SK-N-SH treated with all-trans-retinoic acid at 6 μM for 48 hours (cell line): Measurements from ENCODE around the gene IFT122.
"Not testable (repeated sequence)": the region's sequence is repeated elsewhere in the genome, so short reads cannot be mapped to it uniquely, and the experiment has no call there.

ENCODE experiments used
- ATAC-seq: fragments of 200-7000 bp; cut with Tn5 transposase; 3 replicates; pipeline ENCODE4 v1.9.1; 2020; ENCODE audit warnings: mild to moderate bottlenecking, moderate library complexity
- ARNTL ChIP-seq: fragments of 450-650 bp; formaldehyde crosslinking; IDR thresholded peaks from 2 replicates; pipeline ENCODE4 v1.5.0; 2020; ENCODE audit warnings: low read depth, mild to moderate bottlenecking, moderate library complexity, borderline replicate concordance
- BACH2 ChIP-seq: fragments of 250-450 bp; sonication (Bioruptor Pico); IDR thresholded peaks from 2 replicates; pipeline ENCODE4 v1.9.0; 2021; ENCODE audit warnings: mild to moderate bottlenecking, borderline replicate concordance
- CREB5 ChIP-seq: fragments of 250-450 bp; sonication (Bioruptor Pico); IDR thresholded peaks from 2 replicates; pipeline ENCODE4 v1.5.1; 2020; ENCODE audit warnings: low read depth, mild to moderate bottlenecking, moderate library complexity
- CSDC2 ChIP-seq: fragments of 250-450 bp; sonication (Bioruptor Pico); IDR thresholded peaks from 2 replicates; pipeline ENCODE4 v1.5.0; 2020; ENCODE audit warnings: mild to moderate bottlenecking, moderate library complexity
- ESRRG ChIP-seq: fragments of 250-450 bp; sonication (Bioruptor Pico); IDR thresholded peaks from 2 replicates; pipeline ENCODE4 v1.6.1; 2021; ENCODE audit warnings: mild to moderate bottlenecking
- GLIS3 ChIP-seq: fragments of 250-450 bp; sonication (Bioruptor Pico); IDR thresholded peaks from 2 replicates; pipeline ENCODE4 v1.5.0; 2020; ENCODE audit warnings: mild to moderate bottlenecking, moderate library complexity
- ISL1 ChIP-seq: fragments of 250-450 bp; sonication (Bioruptor Pico); IDR thresholded peaks from 2 replicates; pipeline ENCODE4 v2.1.2; 2022; ENCODE audit warnings: mild to moderate bottlenecking, moderate library complexity
- OSR1 ChIP-seq: fragments of 250-450 bp; sonication (Bioruptor Pico); IDR thresholded peaks from 2 replicates; pipeline ENCODE4 v1.8.0; 2022; ENCODE audit warnings: moderate library complexity, mild to moderate bottlenecking, inconsistent platforms
- PATZ1 ChIP-seq: fragments of 250-450 bp; sonication (Bioruptor Pico); IDR thresholded peaks from 2 replicates; pipeline ENCODE4 v1.8.0; 2020; ENCODE audit warnings: mild to moderate bottlenecking, moderate library complexity, borderline replicate concordance
- POU6F1 ChIP-seq: fragments of 250-450 bp; sonication (Bioruptor Pico); IDR thresholded peaks from 2 replicates; pipeline ENCODE4 v1.8.0; 2021; ENCODE audit warnings: low read depth, mild to moderate bottlenecking, moderate library complexity, borderline replicate concordance
- PPARA ChIP-seq: fragments of 250-450 bp; sonication (Bioruptor Pico); IDR thresholded peaks from 2 replicates; pipeline ENCODE4 v1.5.0; 2020; ENCODE audit warnings: mild to moderate bottlenecking, borderline replicate concordance
- RARB ChIP-seq: fragments of 250-450 bp; sonication (Bioruptor Pico); IDR thresholded peaks from 2 replicates; pipeline ENCODE4 v1.8.0; 2021; ENCODE audit warnings: mild to moderate bottlenecking, moderate library complexity
- SNAI2 ChIP-seq: fragments of 250-450 bp; sonication (Bioruptor Pico); IDR thresholded peaks from 2 replicates; pipeline ENCODE4 v1.5.0; 2020; ENCODE audit warnings: mild to moderate bottlenecking, moderate library complexity
- TCF4 ChIP-seq: fragments of 250-450 bp; sonication (Bioruptor Pico); IDR thresholded peaks from 2 replicates; pipeline ENCODE4 v1.8.0; 2021; ENCODE audit warnings: mild to moderate bottlenecking, moderate library complexity, borderline replicate concordance
- TOX ChIP-seq: fragments of 250-450 bp; sonication (Bioruptor Pico); IDR thresholded peaks from 2 replicates; pipeline ENCODE4 v1.8.0; 2021; ENCODE audit warnings: mild to moderate bottlenecking, moderate library complexity, borderline replicate concordance
- TSHZ2 ChIP-seq: fragments of 250-450 bp; sonication (Bioruptor Pico); IDR thresholded peaks from 2 replicates; pipeline ENCODE4 v1.5.0; 2020; ENCODE audit warnings: mild to moderate bottlenecking, moderate library complexity
- ZC3H10 ChIP-seq: fragments of 250-450 bp; sonication (Bioruptor Pico); IDR thresholded peaks from 2 replicates; pipeline ENCODE4 v1.5.1; 2021; ENCODE audit warnings: mild to moderate bottlenecking, moderate library complexity
- ZFP3 ChIP-seq: fragments of 250-450 bp; sonication (Bioruptor Pico); IDR thresholded peaks from 2 replicates; pipeline ENCODE4 v1.5.0; 2020; ENCODE audit warnings: mild to moderate bottlenecking, moderate library complexity
- ZFP30 ChIP-seq: fragments of 450-650 bp; formaldehyde crosslinking; IDR thresholded peaks from 2 replicates; pipeline ENCODE4 v1.5.0; 2022; ENCODE audit warnings: mild to moderate bottlenecking, moderate library complexity
- ZNF565 ChIP-seq: fragments of 450-650 bp; formaldehyde crosslinking; conservative IDR thresholded peaks from 2 replicates; pipeline ENCODE4 v1.5.0; 2020; ENCODE audit warnings: low read depth, mild to moderate bottlenecking, moderate library complexity
- ZNF70 ChIP-seq: fragments of 450-650 bp; formaldehyde crosslinking; IDR thresholded peaks from 2 replicates; pipeline ENCODE4 v1.5.0; 2020; ENCODE audit warnings: mild to moderate bottlenecking, moderate library complexity

IFT122 gene

GRCh38 chr3:129490273-129490675 is 50.2 kb downstream of the IFT122 start:
- TF ChIP-seq CSDC2 (no peak), BACH2 (CRISPR knock-in tag) (no peak), ZNF70 (no peak), ZNF565 (CRISPR knock-in tag) (no peak), ZFP30 (CRISPR knock-in tag) (no peak), CREB5 (CRISPR knock-in tag) (no peak)
- ATAC-seq, result peak; percentile 96

- not testable (repeated sequence) for ATAC-seq
These were observed 51.1 kb downstream of the IFT122 start for GRCh38 chr3:129491077-129491476.

- no peak for ATAC-seq
These were observed 51.8 kb downstream of the IFT122 start for GRCh38 chr3:129491794-129492193.

GRCh38 chr3:129492691-129493090 is 52.7 kb downstream of the IFT122 start:
- TF ChIP-seq RARB (CRISPR knock-in tag) (no peak), ZFP3 (CRISPR knock-in tag) (no peak), TOX (CRISPR knock-in tag) (no peak), CSDC2 (no peak), OSR1 (no peak), POU6F1 (CRISPR knock-in tag) (no peak), ISL1 (CRISPR knock-in tag) (no peak)

More at GRCh38 chr3:129491794-129492193, 51.8 kb downstream of the IFT122 start:
- TF ChIP-seq GLIS3 (CRISPR knock-in tag) (no peak), PPARA (no peak), CREB5 (CRISPR knock-in tag) (no peak), BACH2 (CRISPR knock-in tag) (no peak), ZFP3 (CRISPR knock-in tag) (no peak), ZNF565 (CRISPR knock-in tag) (no peak)

GRCh38 chr3:129493206-129493605 is 53.2 kb downstream of the IFT122 start:
- TF ChIP-seq ESRRG (CRISPR knock-in tag), result no peak
- no peak for TF ChIP-seq CSDC2
- TF ChIP-seq BACH2 (CRISPR knock-in tag), result no peak
- TF ChIP-seq ZFP30 (CRISPR knock-in tag), result no peak
- TF ChIP-seq POU6F1 (CRISPR knock-in tag), result no peak
- TF ChIP-seq TCF4 (CRISPR knock-in tag), result no peak
- TF ChIP-seq ARNTL (CRISPR knock-in tag), result no peak
- no peak for TF ChIP-seq RARB (CRISPR knock-in tag)
- TF ChIP-seq ZC3H10, result no peak
- no peak for TF ChIP-seq ISL1 (CRISPR knock-in tag)
- TF ChIP-seq PPARA, result no peak
- TF ChIP-seq PATZ1, result no peak
- no peak for TF ChIP-seq ZFP3 (CRISPR knock-in tag)
- no peak for TF ChIP-seq TSHZ2 (CRISPR knock-in tag)
- no peak for TF ChIP-seq TOX (CRISPR knock-in tag)
- no peak for TF ChIP-seq GLIS3 (CRISPR knock-in tag)
- no peak for TF ChIP-seq SNAI2
- no peak for TF ChIP-seq OSR1
- TF ChIP-seq, all 23 proteins: peak for 0
- ATAC-seq, result no peak

More at GRCh38 chr3:129492691-129493090, 52.7 kb downstream of the IFT122 start:
- ATAC-seq, result no peak

- not testable (repeated sequence) for ATAC-seq
These were observed 54.5 kb downstream of the IFT122 start for GRCh38 chr3:129494499-129494898.

- ATAC-seq, result peak; percentile 77
These were observed 55.1 kb downstream of the IFT122 start for GRCh38 chr3:129495006-129495639.
